Mucosa of stomach (tissue), 1 donor: ENCODE measurements around the gene CBLN3.

Experiments used
- H3K27me3 ChIP-seq: one replicate; pipeline ENCODE4 v1.7.0; 2013; ENCODE audit warnings: mild to moderate bottlenecking, low read length; ENCODE audit not compliant: control insufficient read depth, insufficient read depth
- H3K36me3 ChIP-seq: one replicate; pipeline ENCODE4 v1.7.0; 2013; ENCODE audit warnings: low read length; ENCODE audit not compliant: control insufficient read depth, insufficient read depth
- H3K4me1 ChIP-seq: one replicate; pipeline ENCODE4 v1.7.0; 2013; ENCODE audit warnings: mild to moderate bottlenecking, low read length; ENCODE audit not compliant: control insufficient read depth, insufficient read depth
- H3K4me3 ChIP-seq: one replicate; pipeline ENCODE4 v1.7.0; 2013; ENCODE audit warnings: low read length
- H3K9ac ChIP-seq: one replicate; pipeline ENCODE4 v1.7.0; 2013; ENCODE audit warnings: mild to moderate bottlenecking, low read length, moderate library complexity
- H3K9me3 ChIP-seq: one replicate; pipeline ENCODE4 v1.7.0; 2013; ENCODE audit warnings: mild to moderate bottlenecking, low read length, moderate library complexity; ENCODE audit not compliant: control insufficient read depth
- donor health status: Pancreatic carcinoma.

The CBLN3 gene

GRCh38 chr14:24437020-24437735, 7.7 kb upstream of the CBLN3 start:
- Histone ChIP-seq H3K9me3 (no peaks in the 10 kb centered on the region), H3K9ac (no peak overlapping the region), H3K4me1 (peaks cover 30% of the 10 kb centered on the region), H3K4me3 (no peak overlapping the region), H3K36me3 (peaks cover 42% of the 10 kb centered on the region), H3K27me3 (no peaks in the 10 kb centered on the region)

GRCh38 chr14:24436355-24437019, 7.0 kb upstream of the CBLN3 start:
- no peaks in the 10 kb centered on the region for H3K27me3 ChIP-seq
- H3K36me3 ChIP-seq = peaks cover 49% of the 10 kb centered on the region
- H3K4me1 ChIP-seq = peaks cover 30% of the 10 kb centered on the region
- H3K9me3 ChIP-seq = no peaks in the 10 kb centered on the region
- H3K9ac ChIP-seq = no peak overlapping the region
- H3K4me3 ChIP-seq = no peak overlapping the region

GRCh38 chr14:24435998-24436354, 6.5 kb upstream of the CBLN3 start:
- Histone ChIP-seq H3K36me3 (peaks cover 53% of the 10 kb centered on the region), H3K9me3 (no peaks in the 10 kb centered on the region), H3K27me3 (no peaks in the 10 kb centered on the region), H3K4me3 (no peak overlapping the region), H3K4me1 (peaks cover 31% of the 10 kb centered on the region), H3K9ac (no peak overlapping the region)

- H3K36me3 ChIP-seq = peaks cover 53% of the 10 kb centered on the region
- H3K27me3 ChIP-seq = no peaks in the 10 kb centered on the region
- no peaks in the 10 kb centered on the region for H3K9me3 ChIP-seq
- no peak overlapping the region for H3K4me3 ChIP-seq
- H3K4me1 ChIP-seq = peaks cover 28% of the 10 kb centered on the region
- peak overlapping the region; percentile 4 for H3K9ac ChIP-seq
Measured at GRCh38 chr14:24435192-24435810, 5.8 kb upstream of the CBLN3 start.

GRCh38 chr14:24434676-24435075, 5.2 kb upstream of the CBLN3 start:
- Histone ChIP-seq H3K9ac (peak overlapping the region; percentile 4), H3K4me3 (no peak overlapping the region), H3K4me1 (peaks cover 27% of the 10 kb centered on the region), H3K36me3 (peaks cover 53% of the 10 kb centered on the region), H3K27me3 (no peaks in the 10 kb centered on the region), H3K9me3 (no peaks in the 10 kb centered on the region)

GRCh38 chr14:24434036-24434435, 4.6 kb upstream of the CBLN3 start:
- Histone ChIP-seq H3K9ac (no peak overlapping the region), H3K4me1 (peaks cover 33% of the 10 kb centered on the region), H3K9me3 (no peaks in the 10 kb centered on the region), H3K27me3 (no peaks in the 10 kb centered on the region), H3K4me3 (no peak overlapping the region), H3K36me3 (peaks cover 48% of the 10 kb centered on the region)

GRCh38 chr14:24432259-24433131, 3.0 kb upstream of the CBLN3 start:
- H3K36me3 ChIP-seq = peaks cover 39% of the 10 kb centered on the region
- peaks cover 48% of the 10 kb centered on the region for H3K4me1 ChIP-seq
- no peak overlapping the region for H3K4me3 ChIP-seq
- H3K27me3 ChIP-seq = no peaks in the 10 kb centered on the region
- H3K9ac ChIP-seq = peak overlapping the region; percentile 42
- H3K9me3 ChIP-seq = no peaks in the 10 kb centered on the region

- Histone ChIP-seq H3K4me1 (peaks cover 44% of the 10 kb centered on the region), H3K9me3 (no peaks in the 10 kb centered on the region), H3K4me3 (no peak overlapping the region), H3K36me3 (peaks cover 32% of the 10 kb centered on the region), H3K9ac (peak overlapping the region; percentile 96), H3K27me3 (no peaks in the 10 kb centered on the region)
Measured at GRCh38 chr14:24431569-24432258, 2.2 kb upstream of the CBLN3 start.

- Histone ChIP-seq H3K4me3 (peak overlapping the region; percentile 79), H3K9ac (peak overlapping the region; percentile 96), H3K4me1 (peaks cover 52% of the 10 kb centered on the region), H3K9me3 (no peaks in the 10 kb centered on the region), H3K27me3 (no peaks in the 10 kb centered on the region), H3K36me3 (peaks cover 26% of the 10 kb centered on the region)
Measured at GRCh38 chr14:24430682-24431568, 1.5 kb upstream of the CBLN3 start.

GRCh38 chr14:24430143-24430681, 744 bp upstream of the CBLN3 start:
- Histone ChIP-seq H3K9me3 (no peaks in the 10 kb centered on the region), H3K9ac (peak overlapping the region; percentile 96), H3K4me3 (peak overlapping the region; percentile 79), H3K36me3 (peaks cover 25% of the 10 kb centered on the region), H3K4me1 (peaks cover 59% of the 10 kb centered on the region), H3K27me3 (no peaks in the 10 kb centered on the region)
